ENCODE measurements around the gene MCMBP.

DNA sequence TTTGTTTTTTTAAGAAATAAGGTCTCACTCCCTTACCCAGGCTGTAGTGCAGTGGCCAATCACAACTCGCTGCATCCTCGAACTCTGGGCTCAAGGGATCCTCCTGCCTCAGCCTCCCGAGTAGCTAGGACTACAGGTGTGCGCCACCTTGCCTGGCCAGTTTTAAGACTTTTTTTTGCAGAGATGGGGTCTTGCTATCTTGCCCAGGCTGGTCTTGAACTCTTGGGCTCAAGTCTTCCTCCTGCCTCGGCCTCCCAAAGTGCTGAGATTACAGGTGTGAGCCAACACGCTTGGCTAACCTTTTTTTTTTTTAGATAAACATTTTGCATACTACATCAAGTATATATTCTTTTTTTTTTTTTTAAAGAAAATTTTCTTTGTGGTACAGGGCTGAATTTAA, 38.0 kb upstream of the MCMBP start:
- TF ChIP-seq CTCF (IDR thresholded peaks at IDR 0.05) = no peak
- TF ChIP-seq POLR2A (IDR thresholded peaks at IDR 0.05) = no peak

All from heart left ventricle (tissue), 13 donors.